Measurements from ENCODE around the gene PPP1R26.

Gene PPP1R26

GRCh38 chr9:135474915-135475314 lies 4.7 kb upstream of the PPP1R26 start:
- no peak for TF ChIP-seq FOXP2 (optimal IDR thresholded peaks at IDR 0.05; ENCODE audit: borderline replicate concordance, extremely low read depth, extremely low read length, insufficient read depth)
- no peak for TF ChIP-seq POLR2AphosphoS5 (IDR thresholded peaks at IDR 0.05; ENCODE audit: low read depth, low read length)
- TF ChIP-seq SIN3A (IDR thresholded peaks at IDR 0.05; ENCODE audit: borderline replicate concordance, insufficient read depth, low read length): no peak
- TF ChIP-seq REST (IDR thresholded peaks at IDR 0.05; ENCODE audit: insufficient read depth in 1 of 2, low read depth in 2 of 2, low read length in 2 of 2): no peak
- no peak for TF ChIP-seq TAF1 (IDR thresholded peaks at IDR 0.05; ENCODE audit: borderline replicate concordance, insufficient read depth, low read length)

GRCh38 chr9:135476561-135477355 lies 2.8 kb upstream of the PPP1R26 start:
- no peak for TF ChIP-seq TAF1 (IDR thresholded peaks at IDR 0.05; ENCODE audit: borderline replicate concordance, insufficient read depth, low read length)
- no peak for TF ChIP-seq FOXP2 (optimal IDR thresholded peaks at IDR 0.05; ENCODE audit: borderline replicate concordance, extremely low read depth, extremely low read length, insufficient read depth)
- TF ChIP-seq POLR2AphosphoS5 (IDR thresholded peaks at IDR 0.05; ENCODE audit: low read depth, low read length): no peak

DNA sequence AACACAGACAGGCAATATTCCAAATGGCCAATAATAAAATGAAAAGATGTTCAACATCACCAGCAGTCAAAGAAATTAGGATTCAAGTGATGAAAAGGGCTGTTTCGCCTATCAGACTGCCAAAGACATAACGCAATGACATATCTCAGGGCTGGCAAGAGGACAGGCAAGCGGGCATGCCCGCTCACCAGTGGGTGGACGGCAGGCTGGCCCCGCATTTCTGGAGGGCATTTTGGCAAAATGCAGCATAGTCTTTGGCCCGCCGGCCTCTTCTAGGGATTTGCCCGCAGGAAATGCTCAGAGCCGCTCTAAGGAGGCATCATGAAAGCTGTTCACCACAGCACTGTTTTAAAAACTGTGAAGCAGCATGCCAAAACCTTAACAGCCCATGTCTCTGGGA lies 1.4 kb upstream of the PPP1R26 start:
- TF ChIP-seq FOXP2 (optimal IDR thresholded peaks at IDR 0.05; ENCODE audit: borderline replicate concordance, extremely low read depth, extremely low read length, insufficient read depth) (no peak), REST (IDR thresholded peaks at IDR 0.05; ENCODE audit: insufficient read depth in 1 of 2, low read depth in 2 of 2, low read length in 2 of 2) (no peak), SIN3A (IDR thresholded peaks at IDR 0.05; ENCODE audit: borderline replicate concordance, insufficient read depth, low read length) (no peak), TAF1 (IDR thresholded peaks at IDR 0.05; ENCODE audit: borderline replicate concordance, insufficient read depth, low read length) (no peak), POLR2AphosphoS5 (IDR thresholded peaks at IDR 0.05; ENCODE audit: low read depth, low read length) (no peak)

DNA sequence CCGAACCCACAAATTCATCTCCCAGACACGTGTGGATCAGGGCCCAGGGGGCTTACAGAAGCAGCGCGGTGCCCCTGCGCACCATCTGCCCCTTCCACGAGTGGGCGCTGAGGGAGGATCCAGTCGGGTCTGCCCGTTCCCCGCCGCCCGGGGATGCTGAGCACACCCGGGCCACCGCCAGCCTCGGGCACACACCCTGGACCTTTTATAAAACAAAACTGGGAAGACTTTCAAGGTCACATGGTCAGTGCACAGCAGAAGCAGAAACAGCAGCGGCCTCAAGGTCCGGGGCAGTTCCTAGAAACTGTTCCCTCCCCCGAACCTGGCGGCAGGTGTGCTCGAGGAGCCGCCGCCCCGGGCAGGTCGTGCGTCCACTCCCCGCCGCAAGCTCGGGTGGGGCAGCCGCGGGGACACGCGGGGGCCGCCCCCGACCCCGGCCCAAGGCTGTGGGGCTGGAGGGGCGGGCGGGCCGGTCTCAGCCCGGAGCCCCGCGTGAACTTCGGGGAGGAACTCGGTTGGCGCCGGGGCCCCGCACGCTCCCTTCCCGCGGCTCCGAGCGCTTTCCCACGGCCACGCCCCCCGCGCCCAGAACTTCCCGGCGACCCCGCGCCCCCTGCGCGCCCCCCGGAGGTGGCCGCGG lies 633 bp upstream of the PPP1R26 start:
- no peak for TF ChIP-seq FOXP2 (optimal IDR thresholded peaks at IDR 0.05; ENCODE audit: borderline replicate concordance, extremely low read depth, extremely low read length, insufficient read depth)

DNA sequence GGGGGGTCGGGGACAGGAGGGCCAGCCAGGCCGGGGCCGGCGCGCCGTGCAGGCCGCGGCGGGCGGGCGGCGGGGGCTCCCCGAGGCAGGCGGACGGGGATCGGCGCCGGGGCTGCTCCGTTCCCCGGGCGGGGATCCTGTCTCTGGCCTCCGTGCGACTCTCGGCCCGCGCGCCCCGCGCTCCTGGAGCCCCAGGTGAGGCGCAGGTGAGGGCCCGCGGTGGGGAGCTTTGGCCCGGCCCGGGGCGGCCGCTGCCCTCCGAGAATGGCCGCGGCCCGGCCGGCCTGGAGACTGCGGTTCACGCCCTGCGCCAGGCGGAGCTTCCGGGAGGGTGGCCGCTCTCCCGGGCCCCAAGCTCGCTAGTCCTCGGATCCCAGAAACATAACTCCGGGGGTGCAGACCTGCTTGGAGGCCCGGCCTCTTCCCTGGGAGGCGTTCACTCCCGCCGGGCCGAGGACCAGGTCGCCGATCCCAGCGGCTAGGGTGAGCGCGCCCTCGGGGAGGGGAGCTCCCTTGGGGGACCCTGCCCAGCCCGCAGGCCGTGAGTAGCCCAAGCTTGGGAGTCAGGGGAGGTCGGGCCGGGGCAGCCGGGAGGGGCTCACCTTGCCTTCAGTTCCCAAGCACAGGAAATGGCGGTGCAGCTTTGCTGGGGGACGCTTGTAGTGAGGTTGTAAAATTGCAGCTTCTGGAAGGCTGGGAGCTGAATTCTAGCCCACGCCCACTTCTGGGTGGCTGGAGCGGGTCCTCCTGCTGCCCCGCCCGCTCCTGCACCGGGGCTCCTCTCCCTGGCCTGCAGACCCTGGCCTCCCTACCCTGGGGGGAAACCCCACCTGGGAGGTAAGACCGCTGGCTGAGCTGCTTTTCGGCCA lies 723 bp downstream of the PPP1R26 start:
- no peak for TF ChIP-seq TAF1 (IDR thresholded peaks at IDR 0.05; ENCODE audit: borderline replicate concordance, insufficient read depth, low read length)
- TF ChIP-seq FOXP2 (optimal IDR thresholded peaks at IDR 0.05; ENCODE audit: borderline replicate concordance, extremely low read depth, extremely low read length, insufficient read depth): no peak
- no peak for TF ChIP-seq POLR2AphosphoS5 (IDR thresholded peaks at IDR 0.05; ENCODE audit: low read depth, low read length)
- no peak for TF ChIP-seq REST (IDR thresholded peaks at IDR 0.05; ENCODE audit: insufficient read depth in 1 of 2, low read depth in 2 of 2, low read length in 2 of 2)
- no peak for TF ChIP-seq SIN3A (IDR thresholded peaks at IDR 0.05; ENCODE audit: borderline replicate concordance, insufficient read depth, low read length)
